ENCODE data around the gene POLR1G.

Gene POLR1G

GRCh38 chr19:45448887-45449299 is 42.4 kb downstream of the POLR1G start:
- no peak for DNase-seq

- DNase-seq: no peak
Observed at GRCh38 chr19:45450012-45450333, 43.5 kb downstream of the POLR1G start.

GRCh38 chr19:45451131-45451849 is 44.8 kb downstream of the POLR1G start:
- peak in 1 of 3 experiments; percentile 40 for DNase-seq

- no peak for DNase-seq
Observed at GRCh38 chr19:45451850-45452387, 45.5 kb downstream of the POLR1G start.

- peak in 2 of 3 experiments; percentile 26 to 40 for DNase-seq
Observed at GRCh38 chr19:45455707-45456499, 49.5 kb downstream of the POLR1G start.

DNA sequence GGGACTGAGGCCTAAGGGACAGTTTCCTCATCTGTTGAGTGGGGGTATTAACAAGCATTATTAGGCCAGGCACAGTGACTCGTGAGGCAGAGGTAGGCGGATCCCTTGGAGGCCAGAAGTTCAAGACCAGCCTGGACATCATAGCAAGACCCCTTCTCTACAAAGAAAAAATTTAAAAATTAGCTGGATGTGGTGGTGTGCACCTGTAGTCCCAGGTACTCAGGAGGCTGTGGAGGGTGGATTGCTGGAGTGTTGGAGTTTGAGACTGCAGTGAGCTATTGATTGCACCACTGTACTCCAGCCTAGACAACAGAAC is 50.0 kb downstream of the POLR1G start:
- DNase-seq: no peak

DNA sequence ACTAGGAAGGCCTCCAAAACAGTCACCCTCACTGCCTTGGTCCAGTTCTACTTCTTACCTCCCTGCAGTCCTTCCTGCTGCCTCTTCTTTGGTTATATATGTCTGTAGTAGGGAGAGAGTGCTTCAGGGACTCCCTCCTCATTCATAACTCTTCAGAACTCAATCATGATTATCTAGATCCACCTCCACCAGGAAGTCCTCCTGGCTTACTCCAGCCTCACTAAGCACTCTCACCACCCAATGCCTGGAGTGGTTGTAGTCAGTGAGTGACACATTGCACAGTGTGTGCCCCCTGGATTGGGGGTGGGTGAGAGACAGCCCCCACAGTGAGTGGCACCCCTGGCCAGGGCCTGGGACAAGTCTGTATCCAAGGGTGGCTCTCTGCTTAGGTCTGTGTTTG is 51.3 kb downstream of the POLR1G start:
- no peak for DNase-seq

Data from NCI-H1417 (cell line).